K562 (cell line): ENCODE measurements around the gene CDC6. TPM values are rescaled to one million over a fixed set of nuclear protein-coding genes. Genes with fewer than 3 reads are reported as not detected.

Experiments used
- ATAC-seq: fragments of 200-7000 bp; cut with Tn5 transposase; 3 replicates; pipeline ENCODE4 v1.9.1; 2020; ENCODE audit warnings: moderate library complexity
- BruUV-seq: library from RNA; stranded (reverse); fragments of 400-500 nt; replicated peaks from 2 replicates; lab custom pipeline; 2021; lab: Mats Ljungman, UMichigan
- CTCF ChIA-PET: fragments of 300-600 bp; formaldehyde crosslinking; extraction: SDS; loops from one replicate; lab custom pipeline; 2021; ENCODE audit warnings: low intra/inter-chr PET ratio; lab: Yijun Ruan, JAX
- POLR2A ChIA-PET: fragments of 300-600, 350-650 bp; sonication (Branson Sonifier 250); formaldehyde crosslinking; extraction: SDS; loops from one replicate; lab custom pipeline; 2021; ENCODE audit warnings: antibody characterized with exemption, inconsistent platforms; lab: Yijun Ruan, JAX
- DNase-seq, 4 experiments: peaks; one replicate each; pipeline versions ENCODE4 v3.0.0 to v3.0.0-alpha.2; 2011 to 2018; ENCODE audit warnings: low spot score in 3 of 4, mixed read lengths in 3 of 4; ENCODE audit errors: extremely low read depth in 1 of 4
- FAIRE-seq: peaks from 2 replicates; lab custom pipeline; 2011; peaks lifted over from hg19 to GRCh38; lab: Jason Lieb, UNC
- H2AFZ ChIP-seq: 2 replicates; pipeline ENCODE4 v1.6.0; 2011; ENCODE audit warnings: low read depth, low read length, control low read depth, inconsistent platforms
- H3K27ac ChIP-seq: fragments of 200-600 bp; 3 replicates; pipeline ENCODE4 v1.8.0; 2011; ENCODE audit warnings: low read depth, mild to moderate bottlenecking, control low read depth, inconsistent platforms, low read length, moderate library complexity, mixed read lengths; ENCODE audit errors: extremely low read depth
- H3K27me3 ChIP-seq, 2 experiments: fragments of 300-600 bp in 1 of 2; 2 replicates in 1 of 2; 3 replicates in 1 of 2; pipeline versions ENCODE4 v1.6.0 to v1.8.0; 2011; ENCODE audit warnings: inconsistent platforms in 2 of 2, low read length in 2 of 2, mild to moderate bottlenecking in 1 of 2, mixed read lengths in 1 of 2, moderate library complexity in 1 of 2; ENCODE audit not compliant: control insufficient read depth in 2 of 2, insufficient read depth in 2 of 2
- H3K36me3 ChIP-seq: fragments of 300-600 bp; 3 replicates; pipeline ENCODE4 v1.8.0; 2011; ENCODE audit warnings: mild to moderate bottlenecking, low read length, inconsistent platforms; ENCODE audit not compliant: control insufficient read depth, insufficient read depth
- H3K4me1 ChIP-seq, 2 experiments: fragments of 200-600 bp in 1 of 2; replicated peaks in 1 of 2; 2 replicates in 1 of 2; 3 replicates in 1 of 2; pipeline versions ENCODE4 v1.5.1 to v1.8.0; 2011; ENCODE audit warnings: inconsistent platforms in 2 of 2, low read length in 2 of 2, mild to moderate bottlenecking in 1 of 2, mixed read lengths in 1 of 2, moderate library complexity in 1 of 2; ENCODE audit not compliant: control insufficient read depth in 2 of 2, insufficient read depth in 2 of 2
- H3K4me2 ChIP-seq: 2 replicates; pipeline ENCODE4 v1.6.1; 2011; ENCODE audit warnings: low read length, control low read depth, inconsistent platforms, mixed read lengths; ENCODE audit not compliant: insufficient read depth
- H3K4me3 ChIP-seq: fragments of 200-600 bp; sonication (generic), shearing (Covaris generic); 2 replicates; pipeline ENCODE4 v1.5.1; 2016; ENCODE audit warnings: control low read depth, inconsistent platforms
- H3K79me2 ChIP-seq: fragments of 200-600 bp; 3 replicates; pipeline ENCODE4 v1.8.0; 2011; ENCODE audit warnings: low read length, inconsistent platforms; ENCODE audit not compliant: control insufficient read depth, insufficient read depth
- H3K9ac ChIP-seq, 2 experiments: 2 replicates each; pipeline versions ENCODE4 v1.6.0 to v1.6.1; 2011; ENCODE audit warnings: low read depth in 2 of 2, low read length in 2 of 2, control low read depth in 1 of 2, inconsistent platforms in 1 of 2, mild to moderate bottlenecking in 1 of 2, mixed read lengths in 1 of 2; ENCODE audit not compliant: insufficient read depth in 1 of 2
- H3K9me1 ChIP-seq: one replicate; pipeline ENCODE4 v1.6.0; 2011; ENCODE audit warnings: inconsistent platforms, mild to moderate bottlenecking, low read length, moderate library complexity; ENCODE audit not compliant: control insufficient read depth, insufficient read depth
- H3K9me3 ChIP-seq: replicated peaks from 2 replicates; pipeline ENCODE4 v1.5.1; 2011; ENCODE audit warnings: low read depth, low read length, inconsistent platforms; ENCODE audit not compliant: control insufficient read depth, insufficient read depth
- H4K20me1 ChIP-seq: replicated peaks from 2 replicates; pipeline ENCODE4 v1.6.1; 2011; ENCODE audit warnings: low read length, inconsistent platforms, mixed read lengths; ENCODE audit not compliant: control insufficient read depth, insufficient read depth
- BCOR ChIP-seq: fragments of 450-650 bp; IDR thresholded peaks from 2 replicates; pipeline ENCODE4 v1.6.1; 2016
- DNMT1 ChIP-seq: fragments of 450-650 bp; IDR thresholded peaks from 2 replicates; pipeline ENCODE4 v1.6.1; 2016; ENCODE audit warnings: antibody characterized with exemption, mild to moderate bottlenecking
- EP300 ChIP-seq: IDR thresholded peaks from 2 replicates; pipeline ENCODE4 v1.6.1; 2012; ENCODE audit warnings: low read length, improper control_type of control experiment
- FOXM1 ChIP-seq, 2 experiments: fragments of 450-650 bp in 1 of 2; sonication (generic) in 1 of 2; formaldehyde crosslinking in 1 of 2; IDR thresholded peaks; 2 replicates each; pipeline versions ENCODE4 v1.6.1 to v1.9.0; 2017 to 2022; ENCODE audit warnings: low read depth in 2 of 2, mild to moderate bottlenecking in 2 of 2, missing genetic modification reagents in 1 of 2, moderate library complexity in 1 of 2
- MBD2 ChIP-seq: sonication (generic); IDR thresholded peaks from 2 replicates; pipeline ENCODE4 v1.6.1; 2016; ENCODE audit warnings: low read depth, borderline replicate concordance
- MTA1 ChIP-seq: fragments of 450-650 bp; IDR thresholded peaks from 2 replicates; pipeline ENCODE4 v1.6.1; 2017; ENCODE audit warnings: borderline replicate concordance
- SIN3A ChIP-seq, 2 experiments: fragments of 150-350 bp in 1 of 2; IDR thresholded peaks; 2 replicates each; pipeline ENCODE4 v1.6.1; 2011 to 2016; ENCODE audit warnings: borderline replicate concordance in 2 of 2, low read depth in 2 of 2, low read length in 2 of 2, mild to moderate bottlenecking in 2 of 2, moderate library complexity in 2 of 2; ENCODE audit not compliant: control insufficient read depth in 1 of 2
- SIN3B ChIP-seq: fragments of 450-650 bp; IDR thresholded peaks from 2 replicates; pipeline ENCODE4 v1.6.1; 2017; ENCODE audit warnings: low read depth, mild to moderate bottlenecking, moderate library complexity
- SMAD1 ChIP-seq: fragments of 150-350 bp; IDR thresholded peaks from 2 replicates; pipeline ENCODE4 v1.6.1; 2014; ENCODE audit warnings: low read length, low read depth; ENCODE audit not compliant: partially characterized antibody
- ZNF217 ChIP-seq: sonication (generic); formaldehyde crosslinking; IDR thresholded peaks from 2 replicates; pipeline ENCODE4 v1.8.0; 2022; ENCODE audit warnings: mild to moderate bottlenecking, missing genetic modification reagents
- ZZZ3 ChIP-seq: fragments of 450-650 bp; IDR thresholded peaks from 2 replicates; pipeline ENCODE4 v1.6.1; 2016; ENCODE audit warnings: antibody characterized with exemption, mild to moderate bottlenecking, moderate library complexity
- WGBS: fragments of 100-300 bp; shearing (Covaris generic); methylation state at CpG from one replicate; pipeline ENCODE4 v1.1.6; 2016; ENCODE audit warnings: low coverage, mixed read lengths; ENCODE audit not compliant: insufficient coverage; ENCODE audit errors: missing lambda C conversion rate; 5-methylcytosine and 5-hydroxymethylcytosine counted together
- in situ Hi-C: fragments of 300-500 bp; cut with MboI; formaldehyde crosslinking; loops from 4 replicates; pipeline ENCODE4 v1.15.0; 2018; ENCODE audit warnings: inconsistent platforms, mixed read lengths
- intact Hi-C: fragments of 100-400 bp; cut with micrococcal nuclease; formaldehyde crosslinking; loops from 2 replicates; pipeline ENCODE4 v1.14.2; 2022
- polyA plus RNA-seq, 8 experiments: library from polyadenylated mRNA; depleted of rRNA in 4 of 8; stranded (reverse) in 5 of 8; unstranded in 3 of 8; fragments of >200 nt; fragmentation: Nextera tagmentation in 2 of 8; fragmentation: Illumina TruSeq in 1 of 8; extraction: Ambion mirVana in 2 of 8; extraction: Trizol in 1 of 8; gene quantifications; 2 replicates each; pipeline versions ENCODE4 v1.2.1 to v1.2.3, GENCODE V29; 2011 to 2014; ENCODE audit warnings: inconsistent platforms in 1 of 8, missing spikeins in 1 of 8
- total RNA-seq, 7 experiments: library from RNA; depleted of rRNA in 6 of 7; stranded (reverse); fragments of >200 nt in 6 of 7; fragmentation: Illumina TruSeq in 2 of 7; extraction: Trizol in 2 of 7; gene quantifications; 2 replicates each; pipeline versions ENCODE4 v1.2.1 to v1.2.3, GENCODE V29; 2011 to 2021; ENCODE audit warnings: low replicate concordance in 1 of 7
- TF ChIP-seq, protein P1 (sequence below): sonication (generic); formaldehyde crosslinking; IDR thresholded peaks from 2 replicates; pipeline ENCODE4 v1.9.0; 2022; ENCODE audit warnings: mild to moderate bottlenecking, missing genetic modification reagents
- TF ChIP-seq, protein P2 (sequence below): fragments of 250-450 bp; sonication (Bioruptor Pico); IDR thresholded peaks from 2 replicates; pipeline ENCODE4 v1.5.0; 2021; ENCODE audit warnings: mild to moderate bottlenecking, moderate library complexity

Gene CDC6
- total and polyA plus RNA-seq, 9 of the 15 experiments (the other 6 are each of a cell fraction or from before 2014, with no cell fraction given): 29.6 to 141 (median 106) TPM

DNA sequence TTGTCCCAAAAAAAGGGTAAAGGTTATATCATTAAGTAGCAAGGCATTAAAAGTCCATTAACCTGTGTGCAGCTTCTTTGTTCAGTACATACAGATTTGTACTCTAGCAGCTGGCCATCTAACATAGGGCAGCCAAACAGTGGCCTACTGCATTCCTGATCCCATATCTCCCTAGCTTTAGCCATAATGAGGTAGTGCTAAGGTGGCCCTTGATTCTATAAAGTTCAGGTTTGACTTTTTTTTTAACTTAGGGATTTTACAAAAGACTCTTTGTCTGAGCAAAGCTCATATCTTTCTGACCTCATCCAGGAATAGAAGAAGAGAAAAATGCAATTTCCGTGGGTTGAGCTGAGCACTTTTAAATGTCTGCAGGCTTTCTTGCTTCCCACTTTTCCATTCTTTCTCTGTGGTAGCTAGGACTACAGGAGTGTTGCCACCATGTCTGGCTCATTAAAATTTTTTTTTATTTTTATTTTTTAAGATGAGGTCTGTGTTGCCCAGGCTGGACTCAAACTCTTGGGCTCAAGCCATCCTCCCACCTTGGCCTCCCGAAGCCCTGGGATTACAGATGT lies 19.5 kb upstream of the CDC6 start:
- no peak overlapping the region for H3K9ac ChIP-seq
- ChIA-PET CTCF (no interaction called here), POLR2A (interaction anchor here (2.1 kb wide), 1 partner anchor 17 kb away, joined by 6 read pairs; no protein-coding TSS in a partner anchor)
- H3K27me3 ChIP-seq: no peaks in the 10 kb centered on the region
- H3K4me1 ChIP-seq: peaks cover 22 to 24% of the 10 kb centered on the region in 2 experiments; a peak in 4 of 5 replicates
- H3K9me1 ChIP-seq: no peaks in the 10 kb centered on the region
- ATAC-seq (no peak), FAIRE-seq (no peak), DNase-seq (no peak)
- no peaks in the 10 kb centered on the region for H3K79me2 ChIP-seq
- no peak overlapping the region for H3K4me2 ChIP-seq
- BruUV-seq: no TSS peak
- H3K4me3 ChIP-seq: no peak overlapping the region
- no peak overlapping the region for H3K27ac ChIP-seq
- H3K36me3 ChIP-seq: peaks cover 46% of the 10 kb centered on the region; the same call in 2 of the 3 replicates
- H3K9me3 ChIP-seq: no peaks in the 10 kb centered on the region
- WGBS: 89% methylated on average over 2 of the region's 2 CpGs
- intact Hi-C loops (no loop called here), in situ Hi-C loops (no loop called here)
- H4K20me1 ChIP-seq: 0 out of 2 replicates have a peak, but pooled peaks cover 3% of the 10 kb centered on the region
- H2AFZ ChIP-seq: no peak overlapping the region
- no peak for TF ChIP-seq DNMT1
- no peak for TF ChIP-seq SIN3B
- no peak for TF ChIP-seq MTA1
- no peak for TF ChIP-seq ZNF217
- TF ChIP-seq SIN3A (IDR thresholded peaks at IDR 0.05; ENCODE audit: borderline replicate concordance in 2 of 2, control insufficient read depth in 1 of 2, low read depth in 2 of 2, low read length in 2 of 2): no peak
- TF ChIP-seq MBD2: no peak
- TF ChIP-seq, protein P1, sequence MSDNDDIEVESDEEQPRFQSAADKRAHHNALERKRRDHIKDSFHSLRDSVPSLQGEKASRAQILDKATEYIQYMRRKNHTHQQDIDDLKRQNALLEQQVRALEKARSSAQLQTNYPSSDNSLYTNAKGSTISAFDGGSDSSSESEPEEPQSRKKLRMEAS: no peak
- TF ChIP-seq, protein P2, sequence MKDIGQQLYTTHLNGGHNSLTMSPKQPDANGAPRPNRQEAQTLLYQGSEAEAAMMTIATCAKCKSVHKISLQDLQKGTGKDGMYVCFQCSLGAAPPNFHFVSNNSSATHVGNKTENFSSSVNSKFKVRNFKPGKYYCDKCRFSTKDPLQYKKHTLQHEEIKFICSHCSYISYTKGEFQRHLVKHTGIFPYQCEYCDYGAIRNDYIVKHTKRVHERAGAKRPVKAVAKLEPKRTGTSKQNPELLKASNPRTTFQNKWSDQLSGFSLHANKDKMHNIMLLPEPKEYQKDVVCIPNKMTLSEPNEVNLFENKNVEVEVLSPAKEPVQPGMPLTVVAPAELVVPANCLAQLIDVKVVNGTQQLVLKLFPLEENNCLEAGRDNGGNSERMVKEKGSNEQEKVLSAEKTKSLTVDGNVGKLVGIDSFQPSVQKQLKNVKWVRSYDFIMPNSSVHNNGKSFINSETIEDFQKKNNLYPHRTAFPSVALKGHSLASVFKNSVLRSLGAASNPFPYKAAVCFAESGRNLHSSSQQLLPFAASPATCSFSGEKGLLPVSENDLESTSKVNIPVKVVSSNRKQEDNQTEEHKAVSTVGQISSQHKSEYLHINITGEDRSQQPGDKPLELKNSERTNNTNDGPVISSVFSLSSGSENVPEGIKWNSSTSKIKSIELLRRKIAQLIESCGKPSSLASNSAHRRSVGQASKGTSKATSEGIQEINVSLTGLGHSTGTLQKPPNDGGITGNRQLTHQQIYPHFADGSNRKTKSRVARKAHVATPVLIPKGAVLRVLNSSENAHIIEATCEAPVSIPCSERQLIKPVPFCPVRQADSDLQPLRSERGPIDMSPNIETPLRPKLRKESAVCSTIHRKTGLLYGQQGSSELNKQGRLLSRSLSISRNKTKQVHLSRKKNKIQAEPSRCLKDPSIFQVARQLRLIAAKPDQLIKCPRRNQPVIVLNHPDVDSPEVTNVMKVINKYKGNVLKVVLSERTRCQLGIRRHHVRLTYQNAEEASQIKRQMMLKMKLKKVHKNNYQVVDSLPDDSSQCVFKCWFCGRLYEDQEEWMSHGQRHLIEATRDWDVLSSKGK (CRISPR knock-in tag): no peak
- TF ChIP-seq EP300: no peak
- no peak for TF ChIP-seq ZZZ3
- TF ChIP-seq SMAD1: no peak
- no peak for TF ChIP-seq BCOR
- TF ChIP-seq FOXM1 (IDR thresholded peaks at IDR 0.05; ENCODE audit: low read depth): no peak
- no peak for TF ChIP-seq FOXM1 (CRISPR knock-in tag; IDR thresholded peaks at IDR 0.05; ENCODE audit: low read depth)
